ENCODE results near the gene PARVA.
"Not testable (repeated sequence)": the region's sequence is repeated elsewhere in the genome, so short reads cannot be mapped to it uniquely, and the experiment has no call there.

Gene PARVA

DNA sequence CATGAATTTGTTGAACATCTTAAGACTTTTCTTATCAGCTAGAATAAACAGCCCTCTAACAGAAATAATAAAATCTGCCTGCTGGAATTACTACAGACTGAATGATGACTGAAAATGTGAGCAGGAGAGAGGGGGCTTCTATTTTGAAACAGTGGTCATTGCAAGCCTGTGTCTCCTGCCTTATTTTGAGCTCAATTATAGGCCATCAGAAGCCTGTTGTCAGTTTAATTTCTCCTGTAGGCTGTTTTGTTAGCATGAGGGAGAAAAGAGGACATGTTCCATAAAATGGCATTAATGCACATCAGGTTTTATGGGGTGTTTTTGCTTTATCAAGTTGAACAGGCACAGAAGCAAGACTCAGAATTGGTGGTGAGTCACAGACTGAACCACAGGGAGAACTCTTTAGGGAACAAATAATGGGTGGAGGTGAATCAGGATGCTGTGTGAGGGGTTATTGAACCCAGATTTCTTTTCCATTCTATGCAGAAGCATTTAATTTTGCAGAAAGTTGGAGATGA, 129.1 kb downstream of the PARVA start:
- DNase-seq, result no peak

DNA sequence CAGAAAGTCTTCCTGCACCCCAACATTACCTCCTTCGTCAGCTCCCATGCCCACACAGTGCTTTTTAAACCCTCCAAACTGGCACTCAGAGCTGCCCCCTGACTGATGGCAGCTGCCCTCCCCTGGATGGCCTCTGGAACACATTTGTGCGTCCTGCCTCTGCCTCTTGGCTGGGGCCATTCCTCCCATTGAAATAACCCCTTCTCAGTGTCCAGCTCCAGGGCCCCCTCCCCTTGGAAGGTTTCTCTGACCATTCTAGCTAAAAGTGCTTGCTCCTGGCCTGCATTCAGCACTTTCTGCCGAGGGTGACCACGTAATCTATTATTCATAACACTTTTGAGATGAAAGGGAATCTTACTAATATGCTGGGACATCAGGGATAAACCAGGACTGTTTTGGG, 130.0 kb downstream of the PARVA start:
- no peak for DNase-seq

DNA sequence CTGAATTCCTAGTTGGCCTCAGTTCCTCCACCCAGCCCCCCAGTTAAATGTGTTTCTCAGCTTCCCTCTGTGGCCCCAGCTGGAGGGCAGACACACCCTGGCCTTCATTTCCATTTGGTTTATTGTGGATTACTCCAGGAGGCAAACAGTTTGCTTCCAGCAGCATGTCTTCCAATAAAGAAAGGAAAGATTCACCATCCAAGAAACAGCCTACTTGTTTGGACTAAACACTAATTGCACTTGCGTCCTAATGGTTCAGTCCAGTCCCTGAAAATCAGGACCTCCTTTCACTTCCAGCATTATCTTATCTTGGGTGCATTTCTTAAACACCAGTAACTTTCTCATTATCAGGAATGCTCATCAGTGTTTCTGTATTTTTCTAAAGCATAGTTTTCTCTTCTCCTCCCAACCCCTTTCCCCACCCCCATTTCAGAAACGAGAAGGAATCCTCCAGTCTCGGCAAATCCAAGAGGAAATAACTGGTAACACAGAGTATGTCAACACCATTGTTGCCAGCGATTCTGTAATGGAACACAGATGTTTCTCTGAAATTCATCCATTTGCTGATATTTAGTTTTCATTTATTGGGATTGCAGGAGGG, 130.9 kb downstream of the PARVA start:
- no peak for DNase-seq

DNA sequence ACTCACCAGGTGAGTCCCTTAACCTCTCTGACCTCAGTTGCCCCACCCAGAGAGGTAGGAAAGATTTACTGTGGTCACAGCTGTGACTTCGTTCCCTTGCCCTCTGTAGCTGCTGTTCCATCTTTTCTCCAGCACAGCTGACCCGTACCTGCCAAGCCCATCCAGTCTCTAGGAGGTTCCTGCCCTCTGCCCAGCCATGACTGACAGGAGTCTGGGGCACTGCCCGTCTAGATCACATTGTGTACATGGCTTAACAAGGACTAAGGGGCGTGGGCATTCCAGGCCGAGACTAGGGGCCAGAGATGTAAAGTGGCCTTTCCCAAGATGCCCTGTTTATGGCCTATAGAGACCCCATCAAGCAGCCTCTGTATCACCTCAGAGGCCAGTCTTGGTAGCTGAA, 132.0 kb downstream of the PARVA start:
- DNase-seq, result no peak

DNA sequence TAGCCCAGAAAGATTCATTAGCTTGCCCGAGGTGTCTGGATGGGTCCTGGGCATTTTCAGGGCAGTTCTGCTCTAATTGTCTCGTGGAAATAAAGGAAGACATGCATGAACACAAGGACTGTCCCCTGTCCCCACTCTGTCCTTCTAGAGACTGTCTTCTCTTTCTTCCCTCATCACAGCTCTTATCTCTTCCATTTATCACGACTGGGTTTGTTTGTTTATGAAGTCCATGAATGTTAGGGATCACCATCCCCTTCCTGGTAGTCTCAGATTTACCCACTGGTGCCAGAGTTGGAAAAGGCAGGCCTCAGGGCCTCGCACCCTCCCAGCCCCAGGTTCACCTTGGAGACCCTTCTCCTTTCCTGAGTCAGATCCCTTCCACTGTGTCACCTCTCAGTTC, 134.8 kb downstream of the PARVA start:
- DNase-seq, result no peak

DNA sequence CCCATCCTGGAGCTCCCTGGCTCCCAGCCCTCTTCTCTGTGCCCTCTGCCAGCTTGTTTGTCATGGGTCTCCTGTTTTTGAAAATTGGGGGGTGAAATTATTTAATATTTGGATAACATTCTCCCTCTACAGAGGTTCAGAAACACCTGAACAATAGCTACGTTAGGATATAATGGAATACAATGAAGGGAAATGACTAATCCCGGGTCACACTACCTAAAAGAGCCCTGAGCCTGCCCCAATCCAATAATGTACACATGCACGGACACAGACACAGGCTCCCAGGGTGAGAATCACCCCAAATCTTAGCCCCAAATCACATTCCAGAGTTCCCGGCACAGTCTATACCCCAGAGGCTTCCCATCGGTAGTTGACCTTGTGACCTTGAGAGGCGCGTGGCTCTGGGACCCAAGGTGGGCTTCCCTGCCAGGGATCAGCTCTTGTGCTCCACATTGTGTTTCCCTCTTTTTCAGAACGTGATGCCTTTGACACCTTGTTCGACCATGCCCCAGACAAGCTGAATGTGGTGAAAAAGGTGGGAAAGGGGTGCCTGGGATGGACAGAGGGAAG, 135.5 kb downstream of the PARVA start:
- no peak for DNase-seq

DNA sequence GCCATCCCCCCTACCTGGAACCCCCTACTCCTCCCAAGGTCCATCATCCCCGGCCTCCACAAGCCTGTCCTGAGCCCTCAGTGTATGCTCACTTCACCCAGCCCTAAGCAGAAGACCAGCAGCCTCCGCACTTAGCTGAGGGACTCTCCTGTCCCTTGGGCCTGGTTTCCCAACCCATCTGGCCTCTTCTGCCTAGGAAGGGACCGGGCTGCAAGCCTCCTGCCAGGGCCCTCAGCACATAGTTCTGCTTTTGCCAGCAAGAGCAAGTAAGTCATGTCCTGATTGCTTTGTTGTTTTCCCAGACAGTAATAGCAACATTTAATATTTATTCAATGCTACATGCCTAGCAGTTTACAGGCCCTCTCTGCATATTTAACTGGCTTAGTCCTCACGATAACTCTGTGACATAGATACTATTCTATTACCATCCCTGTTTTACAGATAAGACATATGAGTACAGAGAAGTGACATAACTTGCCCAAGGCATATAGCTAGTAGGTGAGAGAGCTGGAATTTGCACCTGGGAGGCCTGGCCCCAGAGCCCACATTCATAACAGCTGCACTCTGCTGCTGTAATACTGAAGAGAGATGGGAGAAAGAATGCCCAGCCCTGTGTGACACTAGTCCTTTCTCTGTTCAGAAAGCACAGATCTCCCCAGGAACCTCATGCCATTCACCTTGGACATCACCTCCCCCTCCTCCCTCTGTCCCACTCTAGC, 139.2 kb downstream of the PARVA start:
- no peak for DNase-seq

DNA sequence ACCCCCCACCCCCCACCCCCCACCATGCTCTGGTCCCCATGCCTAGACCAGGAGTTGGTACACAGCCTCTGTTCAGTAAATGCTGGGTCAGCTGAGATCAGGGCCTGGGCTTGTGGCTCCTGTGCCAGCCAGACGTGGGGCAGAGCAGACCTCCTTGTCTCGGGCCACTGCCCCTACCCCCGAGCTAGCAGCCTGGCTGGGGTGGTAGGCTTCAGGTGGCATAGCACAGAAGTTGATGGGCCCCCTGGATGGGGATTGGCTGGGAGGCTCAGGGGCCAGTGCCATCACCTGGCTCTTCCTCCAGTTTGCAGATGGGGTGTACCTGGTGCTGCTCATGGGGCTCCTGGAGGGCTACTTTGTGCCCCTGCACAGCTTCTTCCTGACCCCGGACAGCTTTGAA, 139.9 kb downstream of the PARVA start:
- DNase-seq, result no peak

DNA sequence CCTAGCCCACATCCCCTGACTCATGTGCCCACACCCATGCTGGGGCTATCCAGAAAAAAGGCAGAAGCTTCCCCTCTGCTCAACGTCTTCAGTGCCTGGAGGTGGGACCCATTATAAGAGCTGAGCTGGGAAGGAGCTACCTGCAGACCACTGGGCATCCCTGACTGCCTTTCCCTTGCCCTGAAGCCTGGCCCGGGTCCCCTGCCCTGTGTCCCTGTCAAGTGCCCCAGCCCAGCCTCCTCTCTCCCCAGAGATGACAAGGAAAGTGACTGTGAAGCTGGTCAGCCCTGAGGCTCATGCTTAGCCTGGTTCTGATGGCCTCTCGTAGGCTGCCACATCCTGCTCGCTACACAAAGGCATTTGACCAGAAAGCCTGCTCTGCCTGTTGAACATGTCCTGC, 140.4 kb downstream of the PARVA start:
- DNase-seq, result no peak

DNA sequence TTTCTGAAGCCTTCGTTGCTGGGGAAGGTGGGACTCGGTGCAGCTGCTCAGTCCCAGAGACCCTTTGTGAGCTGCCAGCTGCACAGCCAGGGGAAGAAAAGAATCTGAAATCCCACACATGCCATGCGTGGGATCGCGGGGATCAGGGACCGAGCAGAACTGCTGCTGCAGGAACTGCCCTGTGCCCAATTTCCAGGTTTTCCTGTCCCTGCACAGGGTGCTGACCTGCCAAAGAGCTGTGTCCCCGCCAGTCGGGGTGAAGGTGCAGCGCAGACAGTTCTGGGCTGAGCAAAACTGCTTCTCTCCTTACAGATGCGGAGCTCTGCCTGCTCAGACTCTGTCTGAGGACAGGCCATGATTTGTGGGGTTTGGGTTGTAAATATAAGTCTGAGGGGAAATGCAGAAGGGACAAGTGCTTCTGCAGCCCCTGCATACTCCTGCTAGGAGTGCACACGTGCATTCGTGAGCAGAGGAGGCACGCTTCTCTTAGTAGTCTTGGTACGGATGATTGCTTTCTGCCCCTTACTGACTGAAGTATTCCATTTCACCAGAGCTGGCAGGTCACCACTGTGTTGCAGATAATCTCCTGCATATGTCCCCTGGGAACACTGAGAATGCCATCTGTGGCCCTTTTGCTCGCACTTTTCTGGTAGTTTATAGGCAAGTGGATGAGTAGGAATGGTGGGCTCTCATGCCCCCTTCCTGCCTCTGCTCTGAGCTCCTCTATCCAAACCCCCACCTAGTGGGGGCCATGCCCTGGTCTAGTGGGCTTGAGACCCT, 141.4 kb downstream of the PARVA start:
- DNase-seq, result no peak

DNA sequence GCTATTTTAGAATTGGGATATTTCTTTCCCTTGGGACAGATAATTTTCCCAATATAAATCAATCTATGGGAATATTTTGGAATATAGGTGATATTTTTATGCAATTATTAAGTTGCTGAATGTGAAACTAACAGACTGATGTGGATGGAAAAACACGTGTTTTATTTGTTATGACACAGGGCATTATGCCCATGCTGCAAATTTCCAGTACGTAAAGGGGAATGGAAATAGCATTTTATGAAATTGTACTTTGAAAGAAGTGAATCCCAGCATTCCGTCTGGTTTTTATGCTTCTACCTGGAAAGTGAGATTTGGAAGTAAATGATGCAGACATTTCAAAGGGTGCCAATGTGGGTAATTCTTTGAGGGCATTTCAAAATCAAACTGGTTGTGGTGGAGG, 142.7 kb downstream of the PARVA start:
- DNase-seq, result no peak

DNA sequence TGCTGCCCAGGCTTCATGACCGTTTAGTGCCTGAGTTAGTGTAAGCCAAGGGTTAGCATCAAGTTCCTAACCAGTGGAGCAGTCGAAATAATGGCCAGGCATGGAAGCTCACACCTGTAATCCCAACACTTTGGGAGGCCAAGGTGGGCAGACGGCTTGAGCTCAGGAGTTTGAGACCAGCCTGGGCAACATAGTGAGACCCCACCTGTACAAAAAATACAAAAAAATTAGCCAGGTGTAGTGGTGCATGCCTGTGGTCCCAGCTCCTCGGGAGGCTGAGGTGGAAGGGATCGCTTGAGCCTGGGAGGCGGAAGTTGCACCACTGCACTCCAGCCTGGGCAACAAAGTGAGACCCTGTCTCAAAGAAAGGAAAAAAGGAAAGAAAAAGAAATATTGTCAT, 143.2 kb downstream of the PARVA start:
- DNase-seq, result not testable (repeated sequence)

DNA sequence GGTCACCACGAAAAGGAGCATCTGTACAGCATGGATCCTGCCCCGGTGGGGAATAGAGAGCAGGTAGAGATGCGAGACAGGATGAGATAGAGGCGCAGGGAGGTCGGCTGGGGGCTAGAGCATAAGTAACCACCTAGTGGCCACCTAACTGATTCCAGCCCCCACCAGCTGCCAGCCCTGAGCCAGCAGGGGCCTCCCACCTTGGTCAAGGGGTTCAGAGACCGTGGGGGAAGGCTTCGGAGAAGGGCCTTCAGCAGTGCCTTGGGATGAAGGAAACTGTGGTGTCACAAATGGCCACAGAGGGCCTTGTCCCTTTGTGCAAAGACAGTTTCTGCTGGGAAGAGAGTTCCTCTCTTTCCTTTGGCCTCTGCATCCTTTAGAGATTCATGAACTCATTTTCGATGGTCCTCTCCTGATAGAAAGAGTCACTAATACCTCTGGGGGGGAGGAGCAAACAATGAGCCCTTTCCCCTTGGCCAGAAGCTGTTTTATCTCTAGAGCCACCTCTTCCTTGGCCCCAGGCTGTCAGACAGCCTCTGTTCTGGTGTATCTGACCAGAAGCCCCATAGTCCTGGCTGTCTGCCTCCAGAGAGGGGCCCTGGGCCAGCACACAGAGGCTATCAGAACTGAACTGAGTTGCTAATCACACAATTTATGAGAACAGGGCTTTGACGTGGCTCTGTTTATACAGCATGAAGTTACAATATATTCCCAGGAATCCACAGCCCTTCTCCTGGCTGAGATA, 146.0 kb downstream of the PARVA start:
- DNase-seq, result no peak

DNA sequence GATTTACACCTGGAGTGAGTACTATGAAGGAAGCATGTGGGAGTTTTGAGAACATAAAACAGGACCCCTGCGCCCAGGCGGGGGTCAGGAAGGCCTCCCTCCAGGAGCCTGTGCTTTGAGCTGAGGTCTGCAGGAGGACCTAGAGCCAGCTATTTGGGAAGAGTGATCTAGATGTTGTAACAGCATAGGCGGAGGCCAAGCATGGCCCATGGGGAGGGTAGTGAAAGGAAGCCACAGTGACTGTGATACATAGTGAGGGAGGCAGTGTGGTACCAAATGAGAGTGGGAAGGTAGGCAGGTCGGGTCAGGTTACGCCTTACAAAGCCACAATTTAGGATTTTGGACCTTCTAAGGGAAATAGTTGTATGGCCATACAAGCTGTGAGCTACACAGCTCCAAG, 147.5 kb downstream of the PARVA start:
- no peak for DNase-seq

DNA sequence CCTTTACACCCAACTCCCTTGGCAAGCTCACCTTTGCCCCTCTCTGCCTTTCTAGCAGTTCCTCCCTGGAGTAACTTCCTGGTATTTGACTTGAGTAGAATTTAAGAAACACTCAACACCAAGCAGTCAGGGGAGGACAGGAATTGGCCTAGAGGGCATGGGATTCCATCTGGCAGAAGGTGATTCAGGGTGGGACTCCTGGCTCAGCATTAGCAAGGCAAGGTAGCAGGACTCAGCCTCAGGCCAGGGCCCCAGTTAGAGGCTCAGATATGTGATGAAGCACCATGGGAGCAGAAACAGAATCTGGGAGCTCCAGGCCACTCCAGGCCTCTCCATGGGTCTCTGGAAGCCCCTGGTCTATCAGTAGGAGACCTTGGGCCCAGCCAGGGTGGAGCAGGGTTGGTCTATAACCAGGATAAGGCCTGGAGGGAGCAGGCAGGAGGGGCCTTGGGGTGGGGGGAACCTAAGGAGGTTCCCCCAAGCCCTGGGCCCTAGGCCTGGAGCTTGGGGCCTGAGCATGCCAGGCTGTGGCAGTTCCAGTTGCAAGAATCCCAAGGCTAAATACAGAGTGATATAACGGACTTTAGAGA, 148.2 kb downstream of the PARVA start:
- DNase-seq, result no peak

DNA sequence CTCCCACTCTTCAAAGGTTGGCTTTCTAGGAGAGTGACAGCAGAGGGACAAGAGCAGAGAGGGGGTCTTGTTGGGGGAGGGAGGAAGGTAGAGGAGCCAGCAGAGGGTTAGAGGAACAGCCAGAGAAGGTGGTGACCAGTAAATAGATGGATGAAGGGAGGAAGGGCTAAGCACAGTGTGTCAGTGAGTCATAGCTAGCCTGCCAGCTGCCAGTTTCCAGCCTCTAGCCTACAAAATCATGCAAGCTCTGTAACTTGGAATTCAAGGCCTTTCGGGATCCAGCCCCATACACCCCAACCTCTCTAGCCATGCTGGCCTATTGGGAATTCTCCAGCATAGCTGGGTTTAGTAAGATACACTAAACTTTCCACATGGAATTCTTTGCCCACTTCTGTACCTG, 149.4 kb downstream of the PARVA start:
- DNase-seq, result no peak

DNA sequence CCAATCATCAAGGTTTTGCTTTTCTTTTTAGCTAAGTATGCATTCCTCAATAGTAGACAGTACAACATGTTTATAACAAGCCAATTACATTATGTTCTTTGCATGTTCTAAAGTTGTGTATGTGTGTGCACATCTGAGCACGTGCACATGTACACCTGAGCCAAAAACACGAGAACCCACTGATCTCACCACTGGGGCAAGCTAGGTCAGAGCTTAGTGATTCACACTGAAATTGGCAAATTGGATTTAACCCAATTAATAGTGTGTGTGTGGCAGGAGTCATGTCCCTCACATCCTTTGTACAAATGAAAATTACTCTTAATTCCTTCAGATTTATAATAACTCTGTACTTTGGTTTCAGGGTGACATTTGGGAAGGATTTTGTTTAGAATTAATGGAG, 151.1 kb downstream of the PARVA start:
- DNase-seq, result no peak

DNA sequence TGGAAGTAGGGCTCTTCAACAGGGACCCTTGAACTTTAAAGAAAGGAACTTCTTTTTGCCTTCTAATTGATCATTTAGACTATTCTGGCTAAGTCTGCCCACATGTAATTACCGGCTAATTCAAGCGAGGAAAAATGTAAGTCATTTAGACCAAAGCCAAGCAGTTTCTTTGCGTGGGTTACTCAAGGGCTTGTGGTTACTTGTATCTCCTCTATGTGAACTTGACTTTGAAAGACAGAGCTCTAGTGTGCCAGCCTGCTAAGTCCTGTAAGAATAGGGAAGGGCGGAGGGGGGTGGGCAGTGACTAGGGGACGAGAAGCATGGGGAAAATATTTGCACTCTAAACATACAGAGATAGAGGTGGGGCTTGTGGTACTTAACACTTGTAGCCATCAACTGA, 151.7 kb downstream of the PARVA start:
- DNase-seq, result no peak

DNA sequence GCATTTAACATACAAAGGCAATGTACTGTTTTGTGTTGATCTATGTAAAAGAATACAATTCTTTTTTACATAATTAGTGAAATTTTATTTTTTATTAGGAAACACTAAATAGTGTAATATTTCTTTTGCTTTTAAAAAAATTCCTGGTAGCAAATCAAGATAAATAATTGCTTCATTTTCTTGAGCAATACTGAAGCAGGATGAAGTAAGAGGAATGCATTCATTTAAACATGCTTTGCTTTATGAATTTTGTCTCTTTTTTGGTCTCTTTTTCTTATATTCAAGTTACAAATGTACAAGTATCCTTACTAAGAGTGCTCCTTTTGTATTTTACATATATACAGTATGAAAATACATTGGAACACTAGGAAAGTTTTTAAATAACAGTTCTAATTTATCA, 152.4 kb downstream of the PARVA start:
- no peak for DNase-seq

DNA sequence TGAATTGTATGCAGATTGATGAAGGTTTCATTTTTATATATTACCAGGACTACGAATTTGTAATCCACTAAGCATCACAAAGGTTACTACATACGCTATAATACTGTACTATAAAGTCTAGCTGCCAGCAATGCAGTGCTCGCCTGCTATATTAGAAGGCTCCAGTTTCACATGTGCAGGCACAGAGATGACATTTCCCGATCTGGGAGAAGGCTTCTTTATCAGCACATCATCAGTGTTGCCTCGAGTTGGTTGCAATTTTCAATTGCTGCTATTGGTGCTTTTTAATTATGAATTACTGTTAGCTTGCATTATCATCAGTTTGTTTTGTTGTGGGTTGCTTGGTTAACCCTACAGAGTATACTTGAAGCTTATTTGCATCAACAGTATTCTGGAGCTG, 153.6 kb downstream of the PARVA start:
- DNase-seq, result no peak

DNA sequence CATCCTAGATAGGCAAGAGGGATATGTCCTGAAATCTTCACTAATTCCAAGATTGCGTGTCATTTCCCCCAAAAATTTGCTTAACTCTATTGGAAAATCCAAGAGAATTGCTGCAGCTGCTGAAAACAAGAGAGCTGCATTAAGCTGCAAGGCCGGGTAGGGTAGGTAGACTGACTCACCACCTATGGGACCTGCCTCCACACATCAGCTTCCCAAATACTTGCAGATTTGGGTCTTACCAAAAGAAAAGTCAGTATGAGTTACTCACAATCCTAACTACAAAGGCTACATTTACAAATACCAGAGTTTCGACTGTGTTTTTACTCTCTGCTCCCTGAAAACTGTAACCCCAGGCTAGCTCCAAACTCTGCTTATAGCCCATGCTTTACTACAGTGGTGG, 154.3 kb downstream of the PARVA start:
- DNase-seq, result no peak

DNA sequence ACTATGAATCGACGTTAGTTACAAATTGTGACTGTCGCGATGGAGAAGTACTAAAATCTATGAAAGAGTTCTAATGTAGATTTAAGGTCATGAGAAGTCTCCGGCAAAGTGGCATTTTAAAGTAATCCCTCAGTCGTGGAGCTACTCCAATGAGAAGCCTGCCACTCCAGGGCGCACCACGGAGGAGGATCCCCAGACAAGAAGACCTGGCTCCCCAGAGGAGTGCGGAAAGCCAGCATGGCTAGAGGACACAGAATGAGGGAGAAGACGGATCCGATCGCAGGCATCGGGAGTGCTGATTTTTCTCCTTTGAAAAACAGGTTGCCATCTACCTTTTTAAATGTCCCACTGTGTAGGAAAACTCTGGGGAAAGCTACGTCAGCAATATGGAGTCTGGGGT, 155.2 kb downstream of the PARVA start:
- no peak for DNase-seq

DNA sequence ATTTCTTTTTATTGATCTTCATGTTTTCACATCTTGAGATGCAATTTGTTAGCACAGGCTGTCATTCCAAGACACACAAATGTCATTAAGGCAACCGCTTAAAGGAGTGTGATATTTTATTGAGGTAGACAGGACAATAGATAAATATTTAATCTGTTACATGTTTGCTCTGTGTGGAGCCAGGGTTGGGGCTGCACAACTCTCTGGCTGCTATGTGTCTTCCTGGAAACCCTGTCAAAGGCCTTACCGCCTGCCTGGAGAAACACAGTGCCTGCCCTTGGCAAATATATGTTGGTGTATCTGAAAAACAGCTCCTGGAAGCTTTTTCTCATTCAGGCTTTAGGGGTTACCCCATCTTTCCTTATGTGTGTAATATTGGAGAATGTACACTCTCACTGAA, 157.2 kb downstream of the PARVA start:
- DNase-seq, result no peak
